ENCODE measurements around the gene PFKFB2. TPM values are rescaled to one million over a fixed set of nuclear protein-coding genes. Genes with fewer than 3 reads are reported as not detected.
A peak's percentile ranks its signal among the peaks of the same experiment; 100 is the strongest.

The PFKFB2 gene
- total RNA-seq, 1 donor: 14.5 TPM

GRCh38 chr1:207035877-207036551 lies 17.1 kb upstream of the PFKFB2 start:
- peaks cover 8% of the 10 kb centered on the region for H3K4me1 ChIP-seq (ENCODE audit: insufficient read depth, low read length)
- H3K27ac ChIP-seq (ENCODE audit: low read depth, low read length): no peak overlapping the region
- no peaks in the 10 kb centered on the region for H3K36me3 ChIP-seq (ENCODE audit: insufficient read depth, low read length)
- no peaks in the 10 kb centered on the region for H3K27me3 ChIP-seq (ENCODE audit: insufficient read depth, low read length)
- H3K4me2 ChIP-seq (ENCODE audit: insufficient read depth, low read length): no peak overlapping the region
- no peak for TF ChIP-seq CTCF (IDR thresholded peaks at IDR 0.05; ENCODE audit: extremely low read depth, low read depth, low read length)
- H3K9me3 ChIP-seq (ENCODE audit: low read depth, low read length): no peaks in the 10 kb centered on the region
- no peak overlapping the region for H2AFZ ChIP-seq (ENCODE audit: low read length)
- no peak for DNase-seq (ENCODE audit: insufficient read length, low spot score, missing footprints)
- H4K20me1 ChIP-seq (ENCODE audit: insufficient read depth, low read length): no peaks in the 10 kb centered on the region
- H3K79me2 ChIP-seq (ENCODE audit: insufficient read depth, low read length): no peaks in the 10 kb centered on the region
- no peak overlapping the region for H3K4me3 ChIP-seq (ENCODE audit: insufficient read depth, low read length)

GRCh38 chr1:207036865-207037264 lies 16.2 kb upstream of the PFKFB2 start:
- TF ChIP-seq CTCF (IDR thresholded peaks at IDR 0.05; ENCODE audit: extremely low read depth, low read depth, low read length): no peak
- Histone ChIP-seq H3K27ac (ENCODE audit: low read depth, low read length) (no peak overlapping the region), H2AFZ (ENCODE audit: low read length) (no peak overlapping the region), H3K79me2 (ENCODE audit: insufficient read depth, low read length) (no peaks in the 10 kb centered on the region), H3K36me3 (ENCODE audit: insufficient read depth, low read length) (no peaks in the 10 kb centered on the region), H3K4me1 (ENCODE audit: insufficient read depth, low read length) (peaks cover 8% of the 10 kb centered on the region), H3K4me3 (ENCODE audit: insufficient read depth, low read length) (no peak overlapping the region), H3K27me3 (ENCODE audit: insufficient read depth, low read length) (no peaks in the 10 kb centered on the region), H3K4me2 (ENCODE audit: insufficient read depth, low read length) (no peak overlapping the region), H3K9me3 (ENCODE audit: low read depth, low read length) (no peaks in the 10 kb centered on the region), H4K20me1 (ENCODE audit: insufficient read depth, low read length) (no peaks in the 10 kb centered on the region)
- no peak for DNase-seq (ENCODE audit: insufficient read length, low spot score, missing footprints)

- Histone ChIP-seq H3K4me2 (ENCODE audit: insufficient read depth, low read length) (peak overlapping the region; percentile 7), H2AFZ (ENCODE audit: low read length) (no peak overlapping the region)
Observed at GRCh38 chr1:207039380-207040180, 13.5 kb upstream of the PFKFB2 start.

More at GRCh38 chr1:207039380-207040180, 13.5 kb upstream of the PFKFB2 start:
- H4K20me1 ChIP-seq (ENCODE audit: insufficient read depth, low read length): no peaks in the 10 kb centered on the region
- no peaks in the 10 kb centered on the region for H3K27me3 ChIP-seq (ENCODE audit: insufficient read depth, low read length)
- H3K9me3 ChIP-seq (ENCODE audit: low read depth, low read length): no peaks in the 10 kb centered on the region
- DNase-seq (ENCODE audit: insufficient read length, low spot score, missing footprints): no peak
- TF ChIP-seq CTCF (IDR thresholded peaks at IDR 0.05; ENCODE audit: extremely low read depth, low read depth, low read length): no peak
- H3K27ac ChIP-seq (ENCODE audit: low read depth, low read length): peak overlapping the region; percentile 21
- no peaks in the 10 kb centered on the region for H3K79me2 ChIP-seq (ENCODE audit: insufficient read depth, low read length)
- H3K4me1 ChIP-seq (ENCODE audit: insufficient read depth, low read length): peaks cover 8% of the 10 kb centered on the region
- no peak overlapping the region for H3K4me3 ChIP-seq (ENCODE audit: insufficient read depth, low read length)
- no peaks in the 10 kb centered on the region for H3K36me3 ChIP-seq (ENCODE audit: insufficient read depth, low read length)
